Upper lobe of right lung (tissue), 1 donor: Measurements from ENCODE around the gene PTPRN2. TPM values are rescaled to one million over a fixed set of nuclear protein-coding genes. Genes with fewer than 3 reads are reported as not detected.

Experiments
- ATAC-seq: fragments of 200-7000 bp; cut with Tn5 transposase; one replicate; pipeline ENCODE4 v1.9.1; 2020; ENCODE audit warnings: mild to moderate bottlenecking, moderate library complexity
- DNase-seq: peaks from one replicate; pipeline ENCODE4 v3.0.0-alpha.2; 2020
- H3K27ac ChIP-seq: fragments of 200-600 bp; one replicate; pipeline ENCODE4 v1.8.0; 2022
- H3K27me3 ChIP-seq: fragments of 200-600 bp; one replicate; pipeline ENCODE4 v1.8.0; 2022; ENCODE audit warnings: mild to moderate bottlenecking
- H3K36me3 ChIP-seq: fragments of 200-600 bp; one replicate; pipeline ENCODE4 v1.8.0; 2022
- H3K4me1 ChIP-seq: fragments of 200-600 bp; one replicate; pipeline ENCODE4 v1.8.0; 2022
- H3K4me3 ChIP-seq: fragments of 200-600 bp; one replicate; pipeline ENCODE4 v1.8.0; 2022; ENCODE audit warnings: mild to moderate bottlenecking
- H3K9me3 ChIP-seq: fragments of 200-600 bp; one replicate; pipeline ENCODE4 v1.8.0; 2022
- intact Hi-C: fragments of 100-400 bp; cut with DNase I; formaldehyde crosslinking; loops from one replicate; pipeline ENCODE4 v1.11.0; 2022
- total RNA-seq: library from RNA; stranded (reverse); fragmentation: NEBNext Ultra II Directional; extraction: Animal tissue kit (Norgen Biotek cat#: 25700); gene quantifications from one replicate; pipeline ENCODE4 v1.2.1, GENCODE V29; 2021
- TF ChIP-seq, protein P1 (sequence below): fragments of 200-600 bp; IDR thresholded peaks from one replicate; pipeline ENCODE4 v1.8.0; 2022; ENCODE audit warnings: antibody characterized with exemption
- donor health status: DM: no; HTN: yes; CAD: no; lungs with severe emphysema.

The PTPRN2 gene
- total RNA-seq, 1 donor from 2014 or later, result 4.9 TPM

- intact Hi-C loops, result no loop called here
- TF ChIP-seq, protein P1, sequence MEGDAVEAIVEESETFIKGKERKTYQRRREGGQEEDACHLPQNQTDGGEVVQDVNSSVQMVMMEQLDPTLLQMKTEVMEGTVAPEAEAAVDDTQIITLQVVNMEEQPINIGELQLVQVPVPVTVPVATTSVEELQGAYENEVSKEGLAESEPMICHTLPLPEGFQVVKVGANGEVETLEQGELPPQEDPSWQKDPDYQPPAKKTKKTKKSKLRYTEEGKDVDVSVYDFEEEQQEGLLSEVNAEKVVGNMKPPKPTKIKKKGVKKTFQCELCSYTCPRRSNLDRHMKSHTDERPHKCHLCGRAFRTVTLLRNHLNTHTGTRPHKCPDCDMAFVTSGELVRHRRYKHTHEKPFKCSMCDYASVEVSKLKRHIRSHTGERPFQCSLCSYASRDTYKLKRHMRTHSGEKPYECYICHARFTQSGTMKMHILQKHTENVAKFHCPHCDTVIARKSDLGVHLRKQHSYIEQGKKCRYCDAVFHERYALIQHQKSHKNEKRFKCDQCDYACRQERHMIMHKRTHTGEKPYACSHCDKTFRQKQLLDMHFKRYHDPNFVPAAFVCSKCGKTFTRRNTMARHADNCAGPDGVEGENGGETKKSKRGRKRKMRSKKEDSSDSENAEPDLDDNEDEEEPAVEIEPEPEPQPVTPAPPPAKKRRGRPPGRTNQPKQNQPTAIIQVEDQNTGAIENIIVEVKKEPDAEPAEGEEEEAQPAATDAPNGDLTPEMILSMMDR, result no peak
- no peak for DNase-seq
Observed at GRCh38 chr7:157757211-157757610, 830.4 kb downstream of the PTPRN2 start.

DNA sequence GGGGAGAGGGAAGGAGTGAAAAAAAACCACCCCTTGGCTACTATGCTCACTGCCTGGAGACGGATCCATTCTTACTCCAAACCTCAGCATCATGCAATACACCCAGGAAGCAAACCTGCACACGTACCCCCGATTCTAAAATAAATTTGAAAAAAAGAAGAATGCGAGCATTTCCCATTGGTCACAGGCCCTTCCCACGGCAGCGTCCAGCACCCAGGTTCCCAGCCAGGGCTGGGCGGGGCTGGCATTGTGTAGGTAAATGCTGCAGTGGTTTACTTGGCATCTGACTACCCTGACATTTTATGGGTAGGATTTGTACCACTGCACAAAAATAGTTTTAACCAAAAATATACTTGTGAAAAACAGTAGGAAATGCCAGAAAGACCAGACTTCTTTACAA is 831.9 kb downstream of the PTPRN2 start:
- TF ChIP-seq, protein P1, result no peak

More at GRCh38 chr7:157757211-157757610, 830.4 kb downstream of the PTPRN2 start:
- Histone ChIP-seq H3K27me3 (no peaks in the 10 kb centered on the region), H3K36me3 (no peaks in the 10 kb centered on the region), H3K9me3 (no peaks in the 10 kb centered on the region), H3K27ac (no peak overlapping the region), H3K4me3 (no peak overlapping the region), H3K4me1 (no peaks in the 10 kb centered on the region)
- ATAC-seq, result no peak

GRCh38 chr7:157754416-157754790 is 833.2 kb downstream of the PTPRN2 start:
- intact Hi-C loops, result no loop called here
- no peaks in the 10 kb centered on the region for H3K4me1 ChIP-seq
- no peak overlapping the region for H3K27ac ChIP-seq
- no peaks in the 10 kb centered on the region for H3K27me3 ChIP-seq
- no peak for ATAC-seq
- TF ChIP-seq, protein P1, result no peak
- no peaks in the 10 kb centered on the region for H3K9me3 ChIP-seq
- no peaks in the 10 kb centered on the region for H3K36me3 ChIP-seq
- H3K4me3 ChIP-seq, result no peak overlapping the region
- DNase-seq, result no peak

More for the DNA sequence above, 831.9 kb downstream of the PTPRN2 start:
- no peak overlapping the region for H3K4me3 ChIP-seq
- H3K4me1 ChIP-seq, result no peaks in the 10 kb centered on the region
- intact Hi-C loops, result no loop called here
- ATAC-seq (no peak), DNase-seq (no peak)
- H3K9me3 ChIP-seq, result no peaks in the 10 kb centered on the region
- no peaks in the 10 kb centered on the region for H3K36me3 ChIP-seq
- no peak overlapping the region for H3K27ac ChIP-seq
- H3K27me3 ChIP-seq, result no peaks in the 10 kb centered on the region

GRCh38 chr7:157753713-157754415 is 833.8 kb downstream of the PTPRN2 start:
- no peak for ATAC-seq
- H3K36me3 ChIP-seq, result no peaks in the 10 kb centered on the region
- H3K9me3 ChIP-seq, result no peaks in the 10 kb centered on the region
- no peaks in the 10 kb centered on the region for H3K27me3 ChIP-seq
- intact Hi-C loops, result no loop called here
- H3K4me3 ChIP-seq, result no peak overlapping the region
- H3K4me1 ChIP-seq, result no peaks in the 10 kb centered on the region
- no peak for DNase-seq
- TF ChIP-seq, protein P1, result no peak
- H3K27ac ChIP-seq, result no peak overlapping the region

GRCh38 chr7:157752832-157753291 is 834.8 kb downstream of the PTPRN2 start:
- Histone ChIP-seq H3K4me1 (no peaks in the 10 kb centered on the region), H3K36me3 (no peaks in the 10 kb centered on the region), H3K27ac (no peak overlapping the region), H3K9me3 (no peaks in the 10 kb centered on the region), H3K27me3 (no peaks in the 10 kb centered on the region), H3K4me3 (no peak overlapping the region)
- no peak for ATAC-seq
- TF ChIP-seq, protein P1, result no peak
- no peak for DNase-seq
- intact Hi-C loops, result no loop called here
